LNCaP clone FGC (cell line): Measurements from ENCODE around the gene CTR9.

Experiments used
- DNase-seq: peaks from one replicate; pipeline ENCODE4 v3.0.0-alpha.2; 2011; ENCODE audit warnings: low read depth
- H3K4me3 ChIP-seq: 2 replicates; pipeline ENCODE4 v1.5.1; 2011; ENCODE audit warnings: mild to moderate bottlenecking, low read depth, low read length, control low read depth
- TF ChIP-seq, protein P1 (sequence below): IDR thresholded peaks from 2 replicates; pipeline ENCODE4 v1.5.1; 2012; ENCODE audit warnings: mild to moderate bottlenecking; ENCODE audit not compliant: control insufficient read depth, insufficient read depth; ENCODE audit errors: extremely low read depth

CTR9 gene

DNA sequence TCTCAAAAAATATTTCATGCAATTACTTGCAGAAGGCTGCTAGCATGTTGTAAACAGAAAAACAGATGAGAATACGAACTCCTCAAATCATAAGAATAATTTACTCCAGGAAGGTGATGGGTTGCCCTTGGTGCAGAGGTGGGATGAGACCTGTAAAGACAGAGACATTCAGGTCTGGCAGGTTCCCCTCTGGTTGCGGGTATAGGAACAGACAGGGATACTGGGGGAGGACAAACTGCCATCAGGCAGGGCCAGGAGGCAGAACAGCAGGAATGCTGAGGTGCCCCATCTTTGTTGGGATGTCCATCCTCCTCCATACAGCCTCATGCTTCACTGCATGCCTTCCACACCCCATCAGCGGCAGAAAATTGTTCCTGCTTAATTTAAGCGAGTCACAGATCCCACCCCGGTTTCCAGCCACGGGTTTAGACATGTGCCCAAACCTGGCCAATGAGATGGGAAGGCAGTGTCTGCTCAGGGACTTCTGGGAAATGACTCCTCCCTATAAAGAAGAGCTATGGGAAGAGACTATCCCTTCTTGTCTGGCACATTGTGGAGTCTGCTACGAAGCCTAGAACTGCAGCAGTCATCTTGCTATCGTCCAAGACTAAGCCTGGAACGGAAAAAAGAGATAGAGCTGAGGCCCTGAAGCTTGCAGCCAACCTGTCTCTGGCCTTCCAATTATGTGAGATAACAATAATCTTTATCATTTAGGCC is 34.3 kb upstream of the CTR9 start:
- TF ChIP-seq, protein P1, sequence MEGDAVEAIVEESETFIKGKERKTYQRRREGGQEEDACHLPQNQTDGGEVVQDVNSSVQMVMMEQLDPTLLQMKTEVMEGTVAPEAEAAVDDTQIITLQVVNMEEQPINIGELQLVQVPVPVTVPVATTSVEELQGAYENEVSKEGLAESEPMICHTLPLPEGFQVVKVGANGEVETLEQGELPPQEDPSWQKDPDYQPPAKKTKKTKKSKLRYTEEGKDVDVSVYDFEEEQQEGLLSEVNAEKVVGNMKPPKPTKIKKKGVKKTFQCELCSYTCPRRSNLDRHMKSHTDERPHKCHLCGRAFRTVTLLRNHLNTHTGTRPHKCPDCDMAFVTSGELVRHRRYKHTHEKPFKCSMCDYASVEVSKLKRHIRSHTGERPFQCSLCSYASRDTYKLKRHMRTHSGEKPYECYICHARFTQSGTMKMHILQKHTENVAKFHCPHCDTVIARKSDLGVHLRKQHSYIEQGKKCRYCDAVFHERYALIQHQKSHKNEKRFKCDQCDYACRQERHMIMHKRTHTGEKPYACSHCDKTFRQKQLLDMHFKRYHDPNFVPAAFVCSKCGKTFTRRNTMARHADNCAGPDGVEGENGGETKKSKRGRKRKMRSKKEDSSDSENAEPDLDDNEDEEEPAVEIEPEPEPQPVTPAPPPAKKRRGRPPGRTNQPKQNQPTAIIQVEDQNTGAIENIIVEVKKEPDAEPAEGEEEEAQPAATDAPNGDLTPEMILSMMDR, result no peak
- DNase-seq, result no peak
- no peak overlapping the region for H3K4me3 ChIP-seq

- no peak for DNase-seq
- H3K4me3 ChIP-seq, result no peak overlapping the region
- TF ChIP-seq, protein P1, result no peak
Observed at GRCh38 chr11:10719616-10720015, 31.4 kb upstream of the CTR9 start.

DNA sequence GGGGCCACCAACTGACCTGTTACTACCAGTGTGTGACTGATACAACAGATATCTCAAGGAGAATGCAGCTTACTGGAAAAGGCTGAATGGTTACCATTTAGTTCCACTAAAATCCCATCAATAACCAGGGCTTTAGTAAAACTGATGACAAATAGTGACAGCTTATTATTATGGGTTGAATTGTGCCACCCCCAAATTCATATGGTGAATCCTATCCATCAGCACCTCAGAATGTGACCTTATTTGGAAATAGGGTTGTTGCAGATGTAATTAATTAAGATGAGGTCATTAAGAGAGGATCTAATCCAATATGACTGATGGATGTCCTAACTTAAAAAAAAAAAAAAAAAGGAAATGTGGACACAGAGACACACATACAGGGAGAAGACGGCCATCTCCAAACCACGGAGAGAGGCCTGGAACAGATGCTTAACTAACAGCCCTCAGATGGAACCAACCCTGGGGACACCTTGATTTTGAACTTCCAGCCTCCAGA is 30.1 kb upstream of the CTR9 start:
- no peak overlapping the region for H3K4me3 ChIP-seq
- no peak for DNase-seq
- TF ChIP-seq, protein P1, result no peak

GRCh38 chr11:10722307-10722706 is 28.7 kb upstream of the CTR9 start:
- DNase-seq, result no peak
- H3K4me3 ChIP-seq, result no peak overlapping the region
- TF ChIP-seq, protein P1, result no peak

DNA sequence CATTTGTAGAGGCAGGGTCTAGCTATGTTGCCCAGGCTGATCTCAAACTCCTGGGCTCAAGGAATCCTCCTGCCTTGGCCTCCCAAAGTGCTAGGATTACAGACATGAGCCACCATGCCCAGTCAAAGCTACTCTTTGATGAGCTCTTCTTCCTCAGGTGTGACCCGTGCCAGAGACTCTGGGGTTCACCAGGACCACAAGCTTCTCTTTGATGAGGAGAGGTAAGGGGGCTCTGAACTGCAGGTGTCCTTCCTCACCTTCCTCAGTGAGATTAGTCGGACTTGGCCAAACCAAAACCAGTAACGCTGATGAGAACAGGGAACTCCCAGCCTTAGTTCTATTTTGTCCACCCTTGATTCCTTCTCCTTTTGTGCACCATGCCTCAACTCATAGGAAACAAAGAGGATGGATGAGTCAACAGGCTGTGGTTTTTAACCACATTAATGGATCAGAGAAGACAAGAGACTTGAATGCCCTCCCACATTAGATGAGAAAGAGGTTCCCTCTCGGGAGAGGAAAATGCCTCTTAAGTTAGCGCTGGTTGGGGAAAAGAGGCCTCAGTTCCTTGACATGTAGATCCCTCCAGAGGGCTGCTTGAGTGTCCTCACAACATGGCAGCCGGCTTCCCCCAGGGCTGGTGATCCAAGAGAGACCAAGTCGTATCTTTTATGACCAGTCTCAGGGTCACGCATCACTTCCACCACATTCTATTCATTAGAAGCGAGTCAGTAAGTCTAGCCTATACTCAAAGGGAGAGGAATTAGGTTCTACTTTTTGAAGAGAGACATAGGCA is 25.7 kb upstream of the CTR9 start:
- DNase-seq, result no peak

DNA sequence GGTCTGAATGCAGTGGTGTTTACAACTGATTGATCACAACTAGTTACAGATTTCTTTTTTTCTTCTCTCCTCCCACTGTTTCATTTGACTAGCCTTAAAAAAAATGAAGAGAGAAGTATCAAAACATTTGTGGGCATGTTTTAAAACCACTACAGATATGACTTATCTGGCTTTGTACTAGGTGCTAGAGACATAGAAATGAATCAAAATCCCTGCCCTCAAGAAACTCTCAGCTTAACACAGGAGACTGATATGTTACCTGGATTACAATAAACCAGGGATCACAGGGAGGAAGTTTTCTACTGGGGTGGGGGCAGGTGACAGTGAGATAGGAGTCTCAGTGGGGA is 25.2 kb upstream of the CTR9 start:
- TF ChIP-seq, protein P1, result no peak
- H3K4me3 ChIP-seq, result no peak overlapping the region
- DNase-seq, result no peak

More for the DNA sequence above, 25.7 kb upstream of the CTR9 start:
- no peak overlapping the region for H3K4me3 ChIP-seq
- TF ChIP-seq, protein P1, result no peak
